Measurements from ENCODE around the gene AK5.

AK5 gene

GRCh38 chr1:77540501-77541161 lies 258.8 kb downstream of the AK5 start:
- TF ChIP-seq CTCF (IDR thresholded peaks at IDR 0.05; ENCODE audit: low read depth, low read length, poor library complexity, severe bottlenecking) (no peak), EZH2phosphoT487 (IDR thresholded peaks at IDR 0.05; ENCODE audit: borderline replicate concordance, low read length) (no peak)
- Histone ChIP-seq H3K4me2 (ENCODE audit: low read length) (no peak overlapping the region), H3K79me2 (ENCODE audit: control insufficient read depth, low read length) (no peaks in the 10 kb centered on the region), H3K4me3 (ENCODE audit: low read length) (no peak overlapping the region), H3K27me3 (ENCODE audit: control insufficient read depth, low read length) (no peaks in the 10 kb centered on the region), H3K36me3 (ENCODE audit: control insufficient read depth, low read length) (no peaks in the 10 kb centered on the region), H3K9me2 (replicated peaks; ENCODE audit: control insufficient read depth, low read length) (no peaks in the 10 kb centered on the region), H3F3A (ENCODE audit: control insufficient read depth, insufficient read depth) (no peaks in the 10 kb centered on the region), H3K9me3 (ENCODE audit: control insufficient read depth, insufficient read depth, low read length) (no peaks in the 10 kb centered on the region), H4K20me1 (ENCODE audit: control insufficient read depth, insufficient read depth, low read depth, low read length) (no peaks in the 10 kb centered on the region), H3K4me1 (ENCODE audit: control insufficient read depth, low read length) (peaks cover 10% of the 10 kb centered on the region), H3K27ac (ENCODE audit: low read depth, low read length) (no peak overlapping the region)

GRCh38 chr1:77541162-77541545 lies 259.3 kb downstream of the AK5 start:
- no peaks in the 10 kb centered on the region for H3K79me2 ChIP-seq (ENCODE audit: control insufficient read depth, low read length)
- no peaks in the 10 kb centered on the region for H3K9me3 ChIP-seq (ENCODE audit: control insufficient read depth, insufficient read depth, low read length)
- peaks cover 10% of the 10 kb centered on the region for H3K4me1 ChIP-seq (ENCODE audit: control insufficient read depth, low read length)
- no peaks in the 10 kb centered on the region for H3K36me3 ChIP-seq (ENCODE audit: control insufficient read depth, low read length)
- H4K20me1 ChIP-seq (ENCODE audit: control insufficient read depth, insufficient read depth, low read depth, low read length), result no peaks in the 10 kb centered on the region
- H3F3A ChIP-seq (ENCODE audit: control insufficient read depth, insufficient read depth), result no peaks in the 10 kb centered on the region
- H3K9me2 ChIP-seq (replicated peaks; ENCODE audit: control insufficient read depth, low read length), result no peaks in the 10 kb centered on the region
- H3K4me2 ChIP-seq (ENCODE audit: low read length), result no peak overlapping the region
- no peaks in the 10 kb centered on the region for H3K27me3 ChIP-seq (ENCODE audit: control insufficient read depth, low read length)
- H3K27ac ChIP-seq (ENCODE audit: low read depth, low read length), result no peak overlapping the region
- TF ChIP-seq CTCF (IDR thresholded peaks at IDR 0.05; ENCODE audit: low read depth, low read length, poor library complexity, severe bottlenecking), result no peak
- no peak for TF ChIP-seq EZH2phosphoT487 (IDR thresholded peaks at IDR 0.05; ENCODE audit: borderline replicate concordance, low read length)
- H3K4me3 ChIP-seq (ENCODE audit: low read length), result no peak overlapping the region

- TF ChIP-seq CTCF (IDR thresholded peaks at IDR 0.05; ENCODE audit: low read depth, low read length, poor library complexity, severe bottlenecking) (no peak), EZH2phosphoT487 (IDR thresholded peaks at IDR 0.05; ENCODE audit: borderline replicate concordance, low read length) (no peak)
- Histone ChIP-seq H3F3A (ENCODE audit: control insufficient read depth, insufficient read depth) (no peaks in the 10 kb centered on the region), H3K4me2 (ENCODE audit: low read length) (no peak overlapping the region), H3K9me2 (replicated peaks; ENCODE audit: control insufficient read depth, low read length) (no peaks in the 10 kb centered on the region), H4K20me1 (ENCODE audit: control insufficient read depth, insufficient read depth, low read depth, low read length) (no peaks in the 10 kb centered on the region), H3K27me3 (ENCODE audit: control insufficient read depth, low read length) (no peaks in the 10 kb centered on the region), H3K27ac (ENCODE audit: low read depth, low read length) (no peak overlapping the region), H3K36me3 (ENCODE audit: control insufficient read depth, low read length) (no peaks in the 10 kb centered on the region), H3K4me3 (ENCODE audit: low read length) (no peak overlapping the region), H3K9me3 (ENCODE audit: control insufficient read depth, insufficient read depth, low read length) (no peaks in the 10 kb centered on the region), H3K79me2 (ENCODE audit: control insufficient read depth, low read length) (no peaks in the 10 kb centered on the region), H3K4me1 (ENCODE audit: control insufficient read depth, low read length) (peaks cover 10% of the 10 kb centered on the region)
These were observed 261.1 kb downstream of the AK5 start for GRCh38 chr1:77542813-77543420.
